ENCODE data around the gene LSS. TPM values are rescaled to one million over a fixed set of nuclear protein-coding genes. Genes with fewer than 3 reads are reported as not detected.

LSS gene
- 10 to 100 TPM; 22.8 to 33.3 (median 29.7) TPM for polyA plus RNA-seq (ENCODE audit: insufficient read length in 3 of 3)

DNA sequence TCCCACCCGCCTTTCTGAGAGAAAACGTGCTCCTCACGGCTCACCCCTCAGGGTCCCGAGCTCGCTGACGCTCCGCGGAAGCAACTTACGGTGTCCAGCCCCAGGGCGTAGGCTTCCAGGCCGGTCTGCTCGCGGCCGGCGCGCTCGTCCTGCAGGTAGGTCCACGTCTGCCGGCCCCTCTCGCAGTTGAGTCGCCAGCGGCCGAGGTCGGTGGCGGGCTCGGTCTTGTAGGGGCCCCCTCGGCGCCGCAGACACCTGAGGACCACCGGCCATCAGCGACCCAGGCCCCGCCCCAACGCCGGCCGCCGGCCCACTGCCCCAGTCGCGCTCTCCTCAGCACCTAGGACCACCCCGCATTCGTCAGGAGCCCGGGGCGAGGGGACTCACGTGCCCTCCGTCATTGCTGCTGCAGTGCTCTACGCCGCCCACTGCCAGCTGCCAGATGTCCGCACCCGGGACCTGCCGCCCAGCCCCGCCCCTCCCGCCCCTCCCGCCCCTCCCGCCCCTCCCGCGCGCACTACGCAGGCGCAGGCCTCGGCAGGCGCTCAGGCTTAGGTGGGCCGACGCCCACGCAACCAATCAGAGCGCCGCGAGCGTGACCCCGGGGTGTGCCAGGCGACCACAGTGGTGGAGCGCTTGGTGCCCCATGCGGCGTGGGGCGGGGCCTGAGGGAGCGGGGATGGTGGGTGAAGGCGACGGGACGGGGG, at the start of gene LSS:
TSS of gene LSS (minus strand) at position 430 of the 707 bp plus-strand sequence. CDS start at position 401, 29 bp downstream.
- peak; percentile 78 to 94 (median 79) for DNase-seq (ENCODE audit: low read depth in 3 of 3, low spot score in 2 of 3)

- DNase-seq (ENCODE audit: low read depth in 3 of 3, low spot score in 2 of 3), result no peak
Observed at GRCh38 chr21:46274797-46275390, 46.3 kb upstream of the LSS start.

DNA sequence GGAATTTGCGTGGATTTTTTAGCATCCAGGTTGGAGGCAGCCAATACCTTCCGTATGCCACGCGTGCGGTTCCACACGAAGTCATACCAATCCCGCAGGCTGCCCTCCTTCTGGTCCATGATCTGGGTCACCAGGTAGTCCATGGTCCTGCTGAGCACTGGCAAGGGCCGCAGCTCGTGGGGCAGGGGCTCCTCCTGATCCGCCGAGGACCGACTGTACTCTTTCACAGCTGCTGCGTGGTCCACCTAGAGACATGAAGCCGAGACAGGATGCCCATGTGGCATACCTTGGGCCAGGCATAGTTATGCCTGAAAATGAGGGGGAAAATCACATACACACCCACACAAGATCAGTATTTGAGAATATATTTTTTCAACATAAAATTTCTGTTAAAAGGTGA, 44.8 kb upstream of the LSS start:
- no peak for DNase-seq (ENCODE audit: low read depth in 3 of 3, low spot score in 2 of 3)

DNA sequence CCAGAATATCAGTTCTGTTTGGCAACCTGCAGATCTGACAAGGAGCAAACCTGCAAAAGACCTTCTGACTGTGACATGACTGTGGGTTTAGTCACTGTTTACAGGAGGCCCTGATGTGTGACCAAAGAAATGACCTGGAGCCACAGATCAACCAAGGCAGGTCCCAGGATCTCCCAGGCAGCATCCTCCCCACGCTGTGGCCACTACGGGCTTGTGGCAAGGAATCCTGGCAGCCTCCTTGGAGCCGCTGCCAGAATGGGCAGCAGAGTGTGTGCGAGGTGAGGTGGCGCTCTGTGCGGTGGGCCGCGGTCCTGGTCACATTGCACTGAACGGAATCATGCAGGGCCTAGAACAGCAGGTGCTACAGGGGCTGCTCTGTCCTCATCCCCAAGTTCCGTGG, 40.9 kb upstream of the LSS start:
- no peak for DNase-seq (ENCODE audit: low read depth in 3 of 3, low spot score in 2 of 3)

DNA sequence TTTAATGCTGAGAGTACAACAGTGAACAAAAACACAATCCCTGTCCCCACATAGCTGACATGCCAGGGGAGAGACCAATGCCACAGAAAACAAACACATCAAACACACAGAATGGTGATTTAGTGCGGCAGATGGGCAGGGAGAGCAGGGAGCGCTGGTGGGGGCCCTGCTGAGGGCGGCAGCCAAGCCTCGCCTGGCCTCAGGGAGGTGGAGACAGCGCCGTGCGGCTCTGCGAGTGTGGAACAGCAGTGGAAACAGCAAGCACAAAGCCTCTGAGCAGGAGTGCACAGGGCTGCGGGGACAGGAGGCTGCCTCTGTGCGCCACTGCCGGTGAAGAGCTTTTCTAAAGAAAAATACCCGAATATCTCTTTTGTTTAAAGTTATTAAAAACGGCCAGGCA, 39.8 kb upstream of the LSS start:
- DNase-seq (ENCODE audit: low read depth in 3 of 3, low spot score in 2 of 3), result no peak

GRCh38 chr21:46266946-46267345, 38.4 kb upstream of the LSS start:
- DNase-seq (ENCODE audit: low read depth in 3 of 3, low spot score in 2 of 3), result no peak

DNA sequence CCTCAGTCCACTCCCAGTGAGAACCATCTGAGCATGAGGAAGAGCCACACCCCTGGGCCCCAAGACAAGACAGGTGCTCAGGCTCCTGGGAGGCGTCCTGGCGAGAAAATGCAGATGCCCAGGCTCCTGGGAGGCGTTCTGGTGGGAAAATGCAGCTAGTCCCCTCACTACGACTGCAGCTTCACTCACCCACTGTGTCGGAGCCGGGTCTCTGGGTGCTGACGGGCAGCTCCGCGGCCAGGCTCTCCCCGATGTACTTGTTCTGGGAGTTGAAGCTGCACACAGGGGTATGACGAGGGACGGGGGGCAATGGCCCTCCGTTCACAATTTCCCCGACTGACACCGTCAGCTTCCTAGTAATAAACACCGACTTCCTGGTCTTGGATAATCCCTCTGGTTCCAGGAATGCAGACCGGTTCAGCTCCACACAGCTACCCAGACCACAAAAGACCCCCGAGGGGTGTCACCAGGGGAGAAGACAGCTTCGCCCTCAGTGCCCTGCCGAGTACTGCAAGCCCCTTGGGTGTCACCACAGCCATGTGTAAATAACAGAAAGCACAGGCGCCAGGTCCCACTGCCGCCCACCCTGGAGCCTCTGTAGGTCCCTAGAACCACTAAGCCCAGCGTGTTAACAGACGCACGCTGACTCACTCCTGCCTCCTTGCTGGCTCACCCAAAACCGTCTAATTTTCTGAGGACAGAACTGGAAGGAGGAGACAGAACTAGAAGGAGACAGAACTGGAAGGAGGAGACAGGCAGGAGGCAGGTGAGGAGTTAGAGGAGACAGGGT, 37.4 kb upstream of the LSS start:
- DNase-seq (ENCODE audit: low read depth in 3 of 3, low spot score in 2 of 3), result no peak

- DNase-seq (ENCODE audit: low read depth in 3 of 3, low spot score in 2 of 3), result no peak
Observed at GRCh38 chr21:46264690-46265144, 36.1 kb upstream of the LSS start.

GRCh38 chr21:46264046-46264689, 35.6 kb upstream of the LSS start:
- no peak for DNase-seq (ENCODE audit: low read depth in 3 of 3, low spot score in 2 of 3)

DNA sequence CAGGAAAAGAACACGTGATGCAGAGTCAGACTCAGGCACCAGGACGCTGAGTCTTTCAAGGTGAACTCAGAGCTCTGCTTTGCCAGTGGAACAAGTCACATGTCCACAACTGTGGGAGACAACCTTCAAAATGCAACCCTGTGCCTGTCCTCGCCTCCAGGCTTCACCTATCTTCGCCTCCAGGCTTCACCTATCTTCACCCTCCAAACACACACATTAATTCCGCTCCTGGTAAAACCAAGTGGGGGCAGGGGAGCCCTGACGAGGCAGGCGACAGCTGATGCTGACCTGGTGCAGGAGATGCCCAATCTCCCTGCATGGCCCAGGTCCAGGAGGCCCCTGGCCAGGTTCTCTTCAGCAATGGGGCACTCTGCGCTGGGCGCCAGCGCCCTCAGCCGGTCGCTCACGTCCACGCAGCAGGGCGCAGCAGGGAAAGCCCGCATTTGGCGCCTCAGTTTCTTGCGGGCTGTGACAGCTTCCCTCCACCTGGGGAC, 28.0 kb upstream of the LSS start:
- no peak for DNase-seq (ENCODE audit: low read depth in 3 of 3, low spot score in 2 of 3)

- no peak for DNase-seq (ENCODE audit: low read depth in 3 of 3, low spot score in 2 of 3)
Observed at GRCh38 chr21:46255758-46256337, 27.3 kb upstream of the LSS start.

DNA sequence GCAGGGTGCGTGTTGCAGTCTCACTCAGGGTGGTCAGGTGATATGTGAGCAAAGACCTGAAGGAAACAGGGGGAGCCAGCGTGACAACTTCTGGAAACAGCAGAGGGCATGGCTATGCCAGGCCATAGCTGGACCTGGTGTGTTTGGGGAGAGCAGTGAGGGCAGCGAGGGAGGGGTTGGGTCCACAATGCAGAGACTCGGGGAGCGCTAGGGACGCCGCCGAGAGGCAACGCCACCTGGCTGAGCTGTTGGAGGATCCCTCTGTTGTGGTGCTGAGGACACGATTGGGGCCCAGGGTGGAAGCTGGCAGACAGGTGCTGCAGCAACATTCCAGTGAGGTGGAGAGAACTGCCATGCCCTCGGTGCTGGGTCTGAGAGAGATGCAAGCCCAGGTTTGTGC, 26.6 kb upstream of the LSS start:
- DNase-seq (ENCODE audit: low read depth in 3 of 3, low spot score in 2 of 3), result no peak

- DNase-seq (ENCODE audit: low read depth in 3 of 3, low spot score in 2 of 3), result no peak
Observed at GRCh38 chr21:46254208-46254975, 25.8 kb upstream of the LSS start.

DNA sequence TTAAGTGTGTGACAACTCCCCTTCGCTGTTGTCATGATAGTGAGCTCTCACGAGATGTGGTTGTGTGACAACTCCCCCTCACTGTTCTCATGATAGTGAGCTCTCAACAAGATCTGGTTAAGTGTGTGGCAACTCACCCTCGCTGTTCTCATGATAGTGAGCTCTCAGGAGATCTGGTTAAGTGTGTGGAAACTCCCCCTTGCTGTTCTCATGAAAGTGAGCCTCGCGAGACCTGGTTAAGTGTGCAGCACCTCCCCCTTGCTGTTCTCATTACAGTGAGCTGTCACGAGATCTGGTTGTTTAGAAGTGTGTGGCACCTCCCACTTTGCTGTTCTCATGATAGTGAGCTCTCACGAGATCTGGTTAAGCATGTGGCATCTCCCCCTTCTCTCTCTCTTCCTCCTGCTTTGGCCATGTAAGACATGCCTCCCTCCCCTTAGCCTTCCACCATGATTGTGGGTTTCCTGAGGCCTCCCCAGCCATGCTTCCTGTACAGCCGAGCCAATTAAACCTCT, 25.1 kb upstream of the LSS start:
- no peak for DNase-seq (ENCODE audit: low read depth in 3 of 3, low spot score in 2 of 3)

DNA sequence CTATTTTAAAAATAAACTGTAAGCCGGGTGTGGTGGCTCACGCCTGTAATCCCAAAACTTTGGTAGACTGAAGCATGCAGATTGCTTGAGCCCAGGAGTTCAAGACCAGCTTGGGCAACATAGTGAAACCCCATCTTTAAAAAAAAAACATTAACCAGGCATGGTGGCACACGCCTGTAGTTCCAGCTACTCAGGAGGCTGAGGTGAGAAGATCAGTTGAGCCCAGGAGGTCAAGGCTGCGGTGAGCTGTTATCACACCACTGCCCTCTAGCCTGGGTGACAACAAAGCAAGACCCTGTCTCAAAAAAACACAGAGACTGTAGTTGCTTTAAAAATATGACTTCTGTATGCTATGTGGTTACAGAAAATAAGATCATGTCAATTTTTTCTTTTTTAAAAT, 24.3 kb upstream of the LSS start:
- no peak for DNase-seq (ENCODE audit: low read depth in 3 of 3, low spot score in 2 of 3)

GRCh38 chr21:46250146-46250725, 21.7 kb upstream of the LSS start:
- DNase-seq (ENCODE audit: low read depth in 3 of 3, low spot score in 2 of 3), result no peak

DNA sequence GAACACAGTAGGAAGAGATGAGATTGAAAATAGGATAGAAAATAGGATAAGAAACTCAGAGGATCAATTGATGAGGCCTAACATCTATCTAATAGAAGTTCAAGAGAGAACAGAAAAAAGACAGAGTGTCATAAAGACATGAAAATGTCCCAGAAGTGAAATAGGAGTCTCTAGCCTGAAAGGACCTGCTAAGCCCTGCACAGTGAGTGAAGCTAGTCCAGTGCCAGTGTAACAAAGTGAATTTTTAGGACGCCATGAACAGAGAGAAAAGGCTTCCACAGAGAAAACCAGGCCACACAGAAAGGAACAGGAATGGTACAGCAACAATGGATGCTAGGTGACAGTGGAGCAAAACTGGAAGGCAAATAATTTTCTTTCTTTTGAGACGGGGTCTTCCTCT, 20.3 kb upstream of the LSS start:
- DNase-seq (ENCODE audit: low read depth in 3 of 3, low spot score in 2 of 3), result no peak

- DNase-seq (ENCODE audit: low read depth in 3 of 3, low spot score in 2 of 3), result no peak
Observed at GRCh38 chr21:46248422-46248782, 19.8 kb upstream of the LSS start.

DNA sequence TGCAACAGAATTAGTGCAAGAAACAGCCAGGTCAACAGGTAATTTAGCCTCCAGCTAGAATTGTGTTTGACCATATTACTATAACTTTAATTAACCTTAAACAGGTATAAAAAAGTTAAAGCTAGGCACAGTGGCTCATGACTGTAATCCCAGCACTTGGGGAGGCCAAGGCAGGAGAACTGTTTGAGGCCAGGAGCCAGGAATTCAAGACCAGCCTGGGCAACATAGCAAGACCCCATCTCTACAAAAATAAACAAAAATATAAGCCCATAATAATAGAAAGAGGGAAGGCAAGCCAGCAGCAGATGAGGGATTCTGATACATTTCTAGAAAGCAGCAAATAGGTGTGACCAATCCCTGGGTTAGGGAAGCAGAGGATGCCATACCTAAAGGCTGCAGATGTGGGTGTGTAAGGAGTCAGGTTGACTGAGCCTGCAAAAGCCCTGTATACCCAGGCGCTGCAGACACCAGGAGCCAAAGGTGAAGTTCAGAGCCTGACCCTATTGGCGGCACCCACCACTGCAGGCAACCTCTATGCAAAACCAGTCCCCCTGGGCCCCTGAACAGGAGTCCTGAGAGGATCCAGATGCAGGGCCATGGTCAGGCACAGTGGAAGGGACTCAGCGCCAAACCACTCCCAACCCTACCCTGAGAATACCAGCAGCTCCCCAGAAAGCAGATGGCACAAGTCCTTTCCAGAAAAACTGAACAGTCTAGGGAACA, 19.3 kb upstream of the LSS start:
- no peak for DNase-seq (ENCODE audit: low read depth in 3 of 3, low spot score in 2 of 3)

Measured in right renal cortex interstitium (tissue), 3 donors.